Thoracic aorta (tissue), 2 donors: ENCODE data around the gene FBXW4. TPM values are rescaled to one million over a fixed set of nuclear protein-coding genes. Genes with fewer than 3 reads are reported as not detected.

Source experiments
- ATAC-seq: fragments of 150-250 bp; one replicate; pipeline ENCODE4 v1.8.0; 2017; ENCODE audit warnings: low read depth; ENCODE audit not compliant: insufficient number of reproducible peaks, low FRiP score
- DNase-seq: peaks from one replicate; pipeline ENCODE4 v3.0.0-alpha.2; 2020; ENCODE audit warnings: low spot score
- H3K27ac ChIP-seq, 2 donors: fragments of 200-600 bp; sonication (generic); 1 replicate in 1 of 2; 2 replicates in 1 of 2; pipeline ENCODE4 v1.5.1; 2016; ENCODE audit warnings: mild to moderate bottlenecking in 2 of 2, moderate library complexity in 2 of 2
- H3K27me3 ChIP-seq: fragments of 200-600 bp; sonication (generic); replicated peaks from 2 replicates; pipeline ENCODE4 v1.6.0; 2016; ENCODE audit warnings: mild to moderate bottlenecking; ENCODE audit not compliant: insufficient read depth
- H3K36me3 ChIP-seq: fragments of 200-600 bp; sonication (generic); one replicate; pipeline ENCODE4 v1.5.1; 2016
- H3K4me1 ChIP-seq, 2 donors: fragments of 200-600 bp; sonication (generic); 1 replicate in 1 of 2; 2 replicates in 1 of 2; pipeline versions ENCODE4 v1.5.1 to v1.6.0; 2016; ENCODE audit warnings: low read depth in 2 of 2, mild to moderate bottlenecking in 1 of 2; ENCODE audit not compliant: control insufficient read depth in 1 of 2
- H3K4me3 ChIP-seq: fragments of 200-600 bp; sonication (generic); 2 replicates; pipeline ENCODE4 v1.5.1; 2016; ENCODE audit warnings: mild to moderate bottlenecking
- H3K9me3 ChIP-seq: fragments of 200-600 bp; sonication (generic); 2 replicates; pipeline ENCODE4 v1.5.1; 2016
- CTCF ChIP-seq: fragments of 200-600 bp; sonication (generic); IDR thresholded peaks from one replicate; pipeline ENCODE4 v1.5.1; 2019; ENCODE audit warnings: antibody characterized with exemption
- total RNA-seq, 2 donors: library from RNA; depleted of rRNA; stranded (reverse); fragments of >200 nt; gene quantifications; one replicate each; pipeline versions ENCODE4 v1.1.0 to v1.2.3, GENCODE V29; 2016

FBXW4 gene
- total RNA-seq, 2 donors from 2014 or later = 64.3 to 88.5 TPM

DNA sequence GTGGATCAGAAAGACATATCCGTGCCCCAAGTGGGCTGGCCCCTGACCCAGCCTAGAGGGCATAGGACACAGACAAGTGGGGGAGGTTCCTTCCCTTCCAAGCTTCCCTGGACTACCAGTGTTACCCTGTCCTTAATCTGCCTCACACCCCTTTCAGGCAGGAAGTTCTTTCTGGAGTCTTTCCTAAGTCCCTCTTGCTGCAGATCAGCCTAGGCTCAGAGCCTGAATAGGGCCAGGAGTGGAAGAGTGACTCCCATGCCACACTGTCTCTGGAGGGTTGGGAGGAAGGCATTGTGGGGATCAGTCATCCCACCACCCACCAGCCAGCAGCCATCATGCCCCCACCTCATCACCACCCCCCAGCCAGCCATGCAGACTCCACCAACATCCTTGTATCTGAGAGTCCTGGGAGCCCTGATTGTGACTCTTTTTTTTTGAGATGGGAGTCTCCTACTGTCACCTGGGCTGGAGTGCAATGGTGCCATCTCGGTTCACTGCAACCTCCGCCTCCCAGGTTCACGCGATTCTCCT, 129.5 kb downstream of the FBXW4 start:
- no peak overlapping the region for H3K4me3 ChIP-seq
- no peaks in the 10 kb centered on the region for H3K9me3 ChIP-seq
- peaks cover 14% of the 10 kb centered on the region for H3K27me3 ChIP-seq
- H3K36me3 ChIP-seq = no peaks in the 10 kb centered on the region
- ATAC-seq = no peak
- no peak for TF ChIP-seq CTCF
- DNase-seq = no peak
- peaks cover 6 to 19% of the 10 kb centered on the region in 2 donors for H3K4me1 ChIP-seq
- no peak overlapping the region for H3K27ac ChIP-seq

DNA sequence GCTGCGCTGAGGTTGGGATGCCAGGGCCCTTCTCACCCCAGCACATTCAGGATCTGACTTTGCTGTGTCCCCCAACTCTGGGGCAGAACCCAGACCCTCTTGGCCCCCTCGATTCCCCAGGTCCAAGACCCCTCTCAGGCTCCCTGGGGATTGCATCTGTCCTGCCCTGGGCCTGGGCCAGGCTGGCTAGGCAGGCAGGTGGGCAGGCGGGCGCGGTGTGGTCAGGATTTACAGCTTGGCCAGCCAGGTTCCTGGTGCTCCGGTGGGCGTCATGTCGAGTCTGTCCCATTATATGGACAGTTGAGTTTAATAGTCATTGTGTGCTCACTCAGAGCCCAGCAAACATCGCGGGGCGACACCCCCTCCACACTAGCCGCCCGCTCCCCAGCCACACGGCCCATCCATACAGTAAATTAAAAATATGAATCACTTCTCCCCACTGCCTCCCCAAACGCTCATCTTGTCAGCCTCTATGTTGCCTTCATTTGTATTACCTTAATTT, 130.4 kb downstream of the FBXW4 start:
- Histone ChIP-seq H3K9me3 (no peaks in the 10 kb centered on the region), H3K36me3 (no peaks in the 10 kb centered on the region), H3K27ac (no peak overlapping the region), H3K27me3 (peaks cover 14% of the 10 kb centered on the region), H3K4me3 (no peak overlapping the region), H3K4me1 (peaks cover 1 to 10% of the 10 kb centered on the region in 2 donors)
- ATAC-seq (no peak), DNase-seq (no peak)
- no peak for TF ChIP-seq CTCF

DNA sequence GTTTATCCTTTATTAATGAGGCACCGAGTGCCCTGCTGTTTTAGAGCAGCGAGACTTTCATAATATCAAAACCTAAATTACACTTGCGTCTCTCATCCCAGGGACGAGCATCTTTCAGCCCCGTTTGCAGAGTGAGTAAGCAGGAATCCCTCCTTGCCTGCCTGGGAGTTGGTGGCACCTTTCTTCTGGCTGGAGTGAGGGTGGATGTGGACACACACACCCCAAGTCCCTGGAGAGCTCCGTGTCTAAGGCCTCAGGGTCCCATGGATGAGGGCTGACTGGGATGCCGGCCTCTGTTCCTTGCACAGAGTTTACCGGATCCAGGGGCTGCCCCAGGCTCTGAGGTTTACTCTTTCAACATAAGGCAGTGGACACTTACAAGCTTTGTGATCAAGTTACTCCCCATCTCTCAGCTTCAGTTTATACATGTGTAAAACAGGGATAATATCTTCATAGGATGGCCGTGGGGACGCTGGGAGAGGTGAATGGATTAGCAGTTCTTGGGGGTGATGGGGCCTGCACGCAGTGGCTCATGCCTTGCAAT, 131.4 kb downstream of the FBXW4 start:
- no peaks in the 10 kb centered on the region for H3K9me3 ChIP-seq
- ATAC-seq (no peak), DNase-seq (no peak)
- no peaks in the 10 kb centered on the region for H3K36me3 ChIP-seq
- no peak overlapping the region for H3K4me3 ChIP-seq
- H3K4me1 ChIP-seq = peaks cover 0 to 7% of the 10 kb centered on the region in 2 donors
- H3K27ac ChIP-seq = no peak overlapping the region
- no peak for TF ChIP-seq CTCF
- peaks cover 14% of the 10 kb centered on the region for H3K27me3 ChIP-seq

- no peak for ATAC-seq
- H3K4me3 ChIP-seq = no peak overlapping the region
- no peak for DNase-seq
- no peak overlapping the region for H3K27ac ChIP-seq
- peaks cover 14% of the 10 kb centered on the region for H3K27me3 ChIP-seq
- no peaks in the 10 kb centered on the region for H3K36me3 ChIP-seq
- H3K4me1 ChIP-seq = peaks cover 0 to 7% of the 10 kb centered on the region in 2 donors
- no peak for TF ChIP-seq CTCF
- H3K9me3 ChIP-seq = no peaks in the 10 kb centered on the region
Observed at GRCh38 chr10:101563007-101563406, 132.0 kb downstream of the FBXW4 start.

GRCh38 chr10:101562231-101562630, 132.7 kb downstream of the FBXW4 start:
- DNase-seq = no peak
- ATAC-seq = no peak
- Histone ChIP-seq H3K27me3 (peaks cover 14% of the 10 kb centered on the region), H3K9me3 (no peaks in the 10 kb centered on the region), H3K4me3 (no peak overlapping the region), H3K4me1 (peaks cover 0 to 7% of the 10 kb centered on the region in 2 donors), H3K36me3 (no peaks in the 10 kb centered on the region), H3K27ac (no peak overlapping the region)
- no peak for TF ChIP-seq CTCF
